ENCODE data around the gene MYB.

The MYB gene

DNA sequence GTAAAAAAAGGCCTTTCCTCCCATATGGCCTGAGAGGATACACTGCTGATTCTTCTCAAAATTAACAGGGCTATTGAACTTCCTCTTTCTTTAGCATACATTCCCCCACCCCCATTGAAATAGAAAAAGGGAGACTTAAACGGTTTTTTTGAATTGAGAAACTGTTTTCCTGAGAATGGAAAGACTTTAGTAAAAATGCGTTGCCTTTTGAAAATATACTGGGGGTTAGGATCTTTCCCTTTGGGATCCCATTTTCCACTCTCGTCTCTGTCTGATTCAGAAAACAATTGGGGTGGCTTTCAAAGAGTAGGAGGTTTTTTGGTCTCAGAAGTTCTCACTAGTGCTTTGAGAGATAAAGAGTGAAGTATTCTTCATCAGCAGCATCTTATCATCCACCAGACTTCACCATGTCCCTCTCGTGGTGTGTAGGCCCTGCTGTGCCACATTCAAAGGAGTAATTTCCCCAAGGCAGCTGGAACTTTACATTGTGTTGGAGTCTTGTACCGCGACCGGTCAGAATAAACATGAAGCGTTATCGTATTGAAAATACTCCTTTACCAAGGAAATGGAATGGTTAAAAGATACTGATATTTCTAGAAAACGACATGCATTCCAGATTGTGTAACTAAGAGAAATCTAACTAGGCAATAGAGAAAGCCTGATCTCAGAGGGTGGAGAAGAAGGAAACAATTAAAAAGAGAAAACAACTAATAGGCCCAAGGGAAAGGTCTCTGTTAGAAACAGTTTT is 10.6 kb downstream of the MYB start:
- no peak for DNase-seq

DNA sequence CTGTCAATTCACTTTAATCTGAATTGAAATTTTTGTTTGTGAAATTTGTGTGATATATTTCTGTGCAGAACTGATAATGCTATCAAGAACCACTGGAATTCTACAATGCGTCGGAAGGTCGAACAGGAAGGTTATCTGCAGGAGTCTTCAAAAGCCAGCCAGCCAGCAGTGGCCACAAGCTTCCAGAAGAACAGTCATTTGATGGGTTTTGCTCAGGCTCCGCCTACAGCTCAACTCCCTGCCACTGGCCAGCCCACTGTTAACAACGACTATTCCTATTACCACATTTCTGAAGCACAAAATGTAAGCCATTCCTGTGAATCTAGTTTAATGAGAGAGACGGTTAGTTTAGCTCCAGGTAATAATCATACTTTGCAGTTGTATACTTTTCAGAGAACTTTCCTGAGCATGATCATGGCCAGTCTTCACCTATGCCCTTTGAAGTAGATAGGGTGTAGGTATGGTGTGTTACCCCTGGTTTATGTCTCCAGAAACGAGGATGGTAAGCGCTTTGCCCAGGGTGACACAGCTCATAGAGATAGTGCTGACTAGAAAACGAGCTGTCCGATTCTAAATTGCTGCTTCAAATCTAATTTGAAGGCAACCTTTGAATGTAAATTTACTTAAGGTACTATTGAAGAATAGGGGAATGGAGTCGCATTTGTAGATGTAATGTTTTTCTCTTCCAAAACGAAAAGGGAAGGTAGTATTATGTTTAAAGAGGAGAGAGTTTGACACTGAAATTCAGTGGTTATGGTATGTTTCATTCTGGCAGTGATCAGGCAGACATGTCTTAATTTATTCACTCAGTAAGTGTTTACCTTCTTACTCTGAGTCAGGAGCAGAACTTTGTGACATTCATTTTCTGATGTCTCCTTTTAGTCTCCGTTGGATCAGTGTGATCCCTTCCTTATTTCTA is 11.4 kb downstream of the MYB start:
- no peak for DNase-seq

- DNase-seq: no peak
These were observed 12.1 kb downstream of the MYB start for GRCh38 chr6:135193221-135193620.

DNA sequence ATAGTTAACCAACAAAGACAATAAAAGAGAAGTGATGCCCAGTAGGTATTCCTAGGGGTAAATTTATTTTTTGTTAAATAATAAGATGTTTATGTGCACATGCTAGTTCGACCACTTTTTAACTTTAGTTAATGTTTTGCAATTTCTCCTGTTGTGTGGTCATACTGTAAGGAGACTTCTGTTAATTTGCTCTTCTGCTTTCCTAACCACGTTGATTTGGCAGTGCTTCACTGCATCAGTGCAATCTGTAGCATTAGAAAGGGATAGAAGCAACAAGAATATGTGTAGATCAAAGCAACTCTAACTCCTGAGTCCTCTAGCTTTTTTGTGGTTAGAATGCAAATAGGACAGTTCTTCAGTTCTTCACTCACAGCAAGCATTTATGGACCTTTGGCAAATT is 13.9 kb downstream of the MYB start:
- no peak for DNase-seq

GRCh38 chr6:135195522-135195921 is 14.4 kb downstream of the MYB start:
- DNase-seq: no peak

- DNase-seq: no peak
These were observed 15.8 kb downstream of the MYB start for GRCh38 chr6:135196739-135197510.

DNA sequence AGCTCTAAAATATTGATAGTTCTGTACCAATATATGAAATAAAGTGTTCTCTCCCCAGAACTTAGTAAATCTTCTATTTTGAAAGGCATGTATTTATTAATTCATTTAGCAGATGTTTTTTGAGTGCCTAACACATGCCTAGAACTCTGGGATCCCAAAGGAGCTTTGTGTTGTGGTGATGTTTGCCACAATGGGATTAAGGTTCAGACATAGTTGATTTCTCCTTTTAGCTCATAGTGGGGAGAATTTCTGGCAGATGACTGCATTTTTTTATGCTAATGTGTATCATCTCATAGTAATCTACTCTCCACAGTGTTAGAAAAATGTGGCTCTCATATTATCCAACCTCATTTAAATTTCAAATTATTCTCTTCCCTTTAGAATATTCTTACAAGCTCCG is 21.7 kb downstream of the MYB start:
- no peak for DNase-seq

GRCh38 chr6:135204951-135205350 is 23.8 kb downstream of the MYB start:
- DNase-seq: no peak

GRCh38 chr6:135209803-135210202 is 28.7 kb downstream of the MYB start:
- no peak for DNase-seq

- DNase-seq: no peak
These were observed 29.7 kb downstream of the MYB start for GRCh38 chr6:135210632-135211305.

DNA sequence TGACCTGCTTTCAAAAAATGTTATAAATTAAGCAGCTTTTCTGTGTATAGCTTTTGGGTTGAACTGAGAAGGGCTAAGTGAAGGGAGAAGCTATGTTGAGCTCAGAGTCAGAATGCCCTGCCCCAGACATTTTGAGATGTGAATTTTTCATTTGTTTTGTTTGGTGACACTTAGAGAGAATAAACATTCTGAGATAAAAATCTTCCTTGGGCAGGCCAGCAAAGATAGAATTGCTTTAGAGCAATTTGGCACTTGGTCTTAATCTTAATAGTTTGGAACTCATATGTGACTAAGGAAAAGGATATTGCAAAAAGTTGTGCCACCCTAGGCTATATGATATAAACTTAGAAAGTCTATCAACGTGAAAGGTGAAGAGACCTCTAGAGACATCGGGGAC is 30.2 kb downstream of the MYB start:
- no peak for DNase-seq

GRCh38 chr6:135212020-135212806 is 31.1 kb downstream of the MYB start:
- no peak for DNase-seq

- no peak for DNase-seq
These were observed 31.8 kb downstream of the MYB start for GRCh38 chr6:135212935-135213334.

- no peak for DNase-seq
These were observed 32.5 kb downstream of the MYB start for GRCh38 chr6:135213616-135214015.

DNA sequence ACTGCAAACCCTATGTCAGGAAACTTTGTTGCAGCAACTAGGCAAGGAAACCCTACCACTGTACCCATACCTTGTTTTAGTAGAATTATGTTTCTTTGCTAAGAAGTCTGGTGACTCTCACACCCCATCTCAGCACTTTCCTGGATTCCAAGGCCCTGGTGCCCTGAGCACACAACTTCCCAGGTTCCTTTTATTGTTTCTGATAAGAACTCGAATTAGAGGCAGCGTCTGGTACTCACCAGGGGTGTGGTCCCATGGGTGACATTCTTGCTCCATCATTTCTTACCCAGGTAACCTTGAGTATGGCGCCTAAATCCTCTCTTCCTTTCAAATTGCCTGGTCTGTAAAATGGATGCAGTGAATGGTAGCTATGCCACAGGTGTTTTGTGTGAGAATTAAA is 34.1 kb downstream of the MYB start:
- DNase-seq: no peak

DNA sequence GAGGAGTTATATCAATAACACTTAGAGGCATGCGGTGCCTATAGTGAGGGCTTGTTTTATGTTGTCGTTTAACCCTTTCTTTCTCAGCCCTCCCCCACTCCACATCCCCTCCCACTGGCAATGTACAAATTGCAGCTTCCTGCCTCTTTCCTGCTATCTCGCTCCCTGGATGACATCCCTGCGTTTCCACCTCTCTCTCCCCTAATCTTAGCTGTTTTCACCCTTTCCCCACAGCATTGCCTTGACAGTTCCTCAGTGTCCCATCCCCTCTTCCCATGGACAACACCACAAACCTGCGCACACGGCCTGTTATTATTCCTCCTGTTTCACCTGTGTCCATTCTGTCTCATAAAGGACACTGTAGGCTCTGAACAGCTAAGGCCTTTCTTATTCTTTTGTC is 34.5 kb downstream of the MYB start:
- DNase-seq: no peak

DNA sequence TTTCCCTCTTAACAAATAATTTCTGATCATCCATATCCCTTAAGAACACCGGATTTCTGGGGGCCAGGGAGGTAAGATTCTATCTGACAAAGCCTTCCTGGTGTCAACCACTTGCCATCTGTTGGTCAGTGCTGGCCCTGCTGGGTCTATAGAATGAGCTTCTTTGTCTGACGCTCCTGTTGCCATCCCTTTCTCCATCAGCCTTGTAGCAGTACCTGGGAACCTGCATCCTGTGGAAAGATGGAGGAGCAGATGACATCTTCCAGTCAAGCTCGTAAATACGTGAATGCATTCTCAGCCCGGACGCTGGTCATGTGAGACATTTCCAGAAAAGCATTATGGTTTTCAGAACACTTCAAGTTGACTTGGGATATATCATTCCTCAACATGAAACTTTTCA is 36.6 kb downstream of the MYB start:
- DNase-seq: no peak

GRCh38 chr6:135219346-135219745 is 38.2 kb downstream of the MYB start:
- no peak for DNase-seq

DNA sequence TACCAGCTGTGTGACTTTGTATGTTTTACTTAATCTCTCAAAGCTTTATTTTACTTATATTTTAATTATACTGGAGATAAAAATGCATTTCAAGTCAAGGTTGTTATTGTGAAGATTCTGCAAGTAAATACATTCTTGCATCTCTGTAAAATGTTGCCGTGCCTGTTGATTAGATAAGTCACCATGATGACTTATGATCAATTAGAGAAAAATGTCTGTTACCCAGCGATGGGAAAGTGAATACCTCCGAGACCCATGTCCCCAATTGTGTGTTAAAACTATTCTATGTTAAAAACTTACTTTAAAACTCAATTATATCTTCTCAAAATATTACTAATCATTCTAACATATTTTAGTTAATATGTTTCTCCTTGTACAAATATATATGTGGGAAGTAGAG is 39.9 kb downstream of the MYB start:
- no peak for DNase-seq

- no peak for DNase-seq
These were observed 40.4 kb downstream of the MYB start for GRCh38 chr6:135221505-135221904.

DNA sequence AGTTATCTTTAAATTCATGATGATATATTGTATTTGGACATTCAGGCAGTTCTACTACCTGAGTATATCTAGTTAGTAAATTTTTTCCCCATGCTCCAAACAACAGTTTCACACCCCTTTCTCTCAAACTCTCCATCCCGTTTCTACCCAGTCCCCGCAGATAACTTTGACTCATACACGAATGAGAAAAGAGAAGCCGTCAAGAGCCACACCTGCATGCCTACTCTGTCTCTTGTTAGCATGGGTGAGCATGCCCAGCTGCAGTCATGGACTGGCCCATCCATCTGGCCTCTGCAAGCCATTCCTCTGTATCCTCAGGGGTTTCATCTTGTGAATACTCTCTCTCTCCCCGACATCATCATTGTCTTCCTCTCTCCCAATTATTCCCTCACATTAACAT is 41.5 kb downstream of the MYB start:
- no peak for DNase-seq

- DNase-seq: no peak
These were observed 43.0 kb downstream of the MYB start for GRCh38 chr6:135224037-135224647.
